Retina (tissue), 1 donor: ENCODE data around the gene KSR2.
"Not testable (repeated sequence)": the region's sequence is repeated elsewhere in the genome, so short reads cannot be mapped to it uniquely, and the experiment has no call there.

Source experiments
- DNase-seq: peaks from one replicate; pipeline ENCODE4 v3.0.0-alpha.2; 2016

The KSR2 gene

DNA sequence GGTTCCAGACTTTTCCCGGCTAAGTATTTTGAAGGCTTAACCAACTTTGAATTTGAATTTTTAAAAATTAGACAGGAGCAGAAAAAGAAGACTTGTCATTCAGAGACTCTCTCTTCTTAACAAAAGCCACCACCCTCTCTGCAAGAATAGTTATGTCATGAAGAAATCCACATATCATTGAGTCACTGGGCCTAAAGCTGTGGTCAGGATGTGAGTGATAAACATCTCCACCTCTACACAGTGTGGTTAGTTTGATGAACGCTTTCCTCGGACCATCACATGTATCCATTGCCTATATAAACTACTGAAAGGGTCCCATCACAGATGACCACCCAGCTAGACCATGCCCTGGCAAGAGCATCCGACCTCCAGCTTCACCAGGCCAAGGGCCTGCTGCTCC is 226.1 kb downstream of the KSR2 start:
- no peak for DNase-seq

DNA sequence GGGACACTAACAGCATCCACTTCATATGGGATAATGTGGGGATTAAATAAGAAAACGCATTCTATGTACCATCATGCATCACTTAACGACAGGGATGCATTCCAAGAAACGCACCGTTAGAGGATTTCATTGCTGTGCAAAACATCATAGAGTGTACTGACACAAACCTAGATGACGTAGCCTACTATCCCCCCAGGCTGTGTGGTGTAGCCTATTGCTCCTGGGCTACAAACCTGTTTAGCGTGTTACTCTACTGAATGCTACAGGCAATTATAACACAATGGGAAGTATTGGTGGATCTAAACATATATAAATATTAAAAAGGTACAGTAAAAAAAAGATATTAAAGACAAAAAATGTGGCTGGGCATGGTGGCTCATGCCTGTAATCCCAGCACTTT is 230.6 kb downstream of the KSR2 start:
- no peak for DNase-seq

DNA sequence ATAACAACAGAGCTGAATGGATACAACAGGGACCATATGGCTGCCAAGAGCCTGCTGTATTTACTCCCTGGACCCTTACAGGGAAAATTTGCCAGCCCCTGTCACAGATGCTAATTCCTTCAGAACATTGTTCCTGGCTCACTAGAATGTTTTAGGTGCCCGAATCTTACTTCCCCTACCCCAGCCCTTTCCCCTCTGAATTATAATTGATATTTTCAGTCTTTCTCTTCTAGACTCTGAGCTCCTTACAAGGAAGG is 235.3 kb downstream of the KSR2 start:
- no peak for DNase-seq

DNA sequence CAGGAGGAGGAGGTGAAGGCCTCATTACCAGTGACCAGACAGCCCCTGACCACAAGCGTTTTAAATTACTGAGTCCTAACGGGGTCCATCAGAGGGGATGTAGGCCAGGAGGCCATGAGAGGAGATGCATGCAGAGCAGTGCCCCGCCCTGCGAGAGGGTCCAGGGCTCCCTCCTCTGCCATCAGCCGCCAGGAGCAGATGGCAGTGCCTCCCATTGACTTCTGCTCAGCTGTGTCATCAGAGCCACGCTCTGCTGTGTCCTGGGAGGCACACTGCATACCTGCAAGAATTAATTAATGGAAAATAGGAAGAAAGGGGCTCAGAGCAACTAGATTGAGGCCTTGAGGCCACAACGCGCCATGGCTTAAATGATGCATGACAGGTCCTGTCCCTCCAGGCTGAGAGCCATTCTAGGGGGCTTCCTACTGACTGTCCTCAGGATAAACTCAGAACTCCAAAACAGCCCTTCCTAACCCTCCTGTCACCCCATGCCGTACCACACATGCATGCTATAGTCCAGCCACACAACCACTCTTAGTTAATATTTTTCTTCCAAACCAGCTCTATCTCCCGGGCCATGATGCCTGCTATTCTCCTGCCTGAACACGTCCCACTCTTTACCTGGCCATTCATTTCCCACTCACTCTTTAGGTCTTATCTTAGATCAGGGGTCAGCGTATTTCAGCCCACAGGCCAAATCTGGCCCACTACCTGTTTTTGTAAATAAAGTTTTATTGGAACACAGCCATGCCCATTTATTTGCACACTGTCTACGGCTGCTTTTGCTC is 235.8 kb downstream of the KSR2 start:
- DNase-seq: no peak

DNA sequence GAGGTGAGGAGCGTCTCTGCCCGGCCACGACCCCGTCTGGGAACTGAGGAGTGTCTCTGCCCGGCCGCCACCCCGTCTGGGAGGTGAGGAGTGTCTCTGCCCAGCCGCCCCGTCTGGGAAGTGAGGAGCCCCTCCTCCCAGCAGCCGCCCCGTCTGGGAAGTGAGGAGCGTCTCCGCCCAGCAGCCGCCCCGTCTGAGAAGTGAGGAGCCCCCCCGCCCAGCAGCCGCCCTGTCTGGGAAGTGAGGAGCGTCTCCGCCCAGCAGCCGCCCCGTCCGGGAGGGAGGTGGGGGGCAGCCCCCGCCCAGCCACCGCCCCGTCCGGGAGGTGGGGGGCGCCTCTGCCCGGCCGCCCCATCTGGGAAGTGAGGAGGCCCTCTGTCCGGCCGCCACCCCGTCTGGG is 237.7 kb downstream of the KSR2 start:
- DNase-seq: not testable (repeated sequence)

DNA sequence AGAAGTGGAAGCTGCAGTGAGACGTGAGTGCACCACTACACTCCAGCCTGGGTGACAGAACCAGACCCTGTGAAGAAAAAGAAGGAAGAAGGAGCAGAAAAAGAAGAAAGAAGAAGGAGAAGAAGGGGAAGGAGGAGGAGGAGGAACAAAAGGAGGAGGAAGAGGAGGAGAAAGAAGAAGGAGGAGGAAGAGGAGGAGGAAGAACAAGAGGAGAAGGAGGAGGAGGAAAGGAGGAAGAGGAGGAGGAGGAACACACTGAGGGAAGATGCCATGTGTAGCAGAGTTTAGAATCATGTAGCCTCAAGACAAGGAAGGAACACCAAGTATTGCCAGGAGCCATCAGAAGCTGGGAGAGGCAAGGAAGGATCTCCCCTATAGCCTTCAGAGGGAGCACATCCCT is 241.5 kb downstream of the KSR2 start:
- DNase-seq: no peak

DNA sequence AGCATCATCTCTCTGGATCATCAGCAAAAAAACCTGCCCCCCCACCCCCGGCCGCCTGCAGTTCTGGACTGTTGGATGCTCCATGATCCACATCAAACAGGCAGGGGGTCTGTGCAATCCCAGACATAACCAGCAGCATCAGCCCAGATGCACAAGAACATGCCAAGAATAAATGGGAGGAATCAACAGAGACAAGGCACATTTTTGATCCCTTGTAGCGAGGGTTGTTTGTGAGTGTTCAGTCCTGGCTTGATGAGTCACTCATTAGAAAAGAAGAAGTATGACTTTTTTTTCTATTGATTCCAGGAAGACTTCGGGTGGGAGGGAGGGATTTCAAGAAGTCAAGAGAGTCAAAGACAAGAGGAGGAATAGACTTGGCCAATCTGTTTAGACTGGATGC is 244.2 kb downstream of the KSR2 start:
- DNase-seq: no peak

DNA sequence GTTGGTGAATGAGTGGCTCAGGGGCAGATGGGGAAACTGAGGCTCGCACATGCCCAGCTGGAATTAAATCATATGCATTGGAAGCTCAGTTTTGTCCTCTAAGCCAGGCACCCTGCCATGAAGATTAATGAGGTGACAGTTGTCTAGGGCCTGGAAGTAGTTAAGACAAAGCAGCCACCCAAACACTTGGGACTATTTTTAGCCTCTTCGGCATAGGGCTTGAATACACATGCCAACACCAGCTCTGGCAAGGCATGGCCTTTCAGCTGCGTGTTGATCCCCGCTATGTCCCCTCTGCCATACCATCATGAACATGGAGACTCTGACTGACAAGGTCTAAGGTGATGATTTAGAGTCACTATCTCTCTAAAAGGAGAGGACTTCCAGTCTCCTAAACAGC is 250.2 kb downstream of the KSR2 start:
- no peak for DNase-seq

DNA sequence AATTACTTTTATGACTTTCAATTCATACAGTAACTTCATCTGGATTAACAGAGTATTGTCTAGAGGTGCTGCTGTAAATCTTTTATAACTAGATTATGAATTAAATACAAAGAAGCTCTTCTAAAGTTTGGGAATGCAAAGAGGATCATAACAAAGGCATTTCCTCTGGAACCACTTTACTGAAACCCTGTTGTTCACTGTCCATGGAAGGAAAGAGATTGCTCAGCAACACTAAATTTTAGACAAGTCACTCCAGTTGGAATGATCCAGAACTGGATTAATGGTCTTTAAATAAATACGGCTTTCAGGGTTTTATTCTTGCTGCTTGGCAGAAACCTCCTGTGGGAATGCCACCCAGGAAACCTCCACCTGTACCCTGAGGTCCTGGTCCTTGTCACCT is 250.6 kb downstream of the KSR2 start:
- no peak for DNase-seq

DNA sequence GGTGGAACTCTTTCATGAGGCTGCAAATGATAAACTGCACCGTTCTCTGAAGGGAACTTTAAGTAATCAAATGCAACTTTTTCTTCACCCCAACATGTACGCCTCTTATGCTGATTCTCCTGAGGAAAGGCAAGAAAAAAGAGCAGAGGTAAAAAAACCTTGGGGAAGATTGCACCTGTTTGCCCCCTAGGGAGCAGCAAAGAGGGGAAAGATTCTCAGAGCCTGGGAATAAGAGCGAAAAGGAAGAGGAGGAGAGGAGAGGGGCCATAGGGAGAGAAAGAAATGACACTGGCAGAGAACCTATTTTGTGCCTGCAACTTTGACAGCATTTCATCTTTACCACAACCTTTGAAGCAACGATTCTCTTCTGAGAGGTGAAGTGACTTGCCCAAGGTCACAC is 254.6 kb downstream of the KSR2 start:
- DNase-seq: no peak

DNA sequence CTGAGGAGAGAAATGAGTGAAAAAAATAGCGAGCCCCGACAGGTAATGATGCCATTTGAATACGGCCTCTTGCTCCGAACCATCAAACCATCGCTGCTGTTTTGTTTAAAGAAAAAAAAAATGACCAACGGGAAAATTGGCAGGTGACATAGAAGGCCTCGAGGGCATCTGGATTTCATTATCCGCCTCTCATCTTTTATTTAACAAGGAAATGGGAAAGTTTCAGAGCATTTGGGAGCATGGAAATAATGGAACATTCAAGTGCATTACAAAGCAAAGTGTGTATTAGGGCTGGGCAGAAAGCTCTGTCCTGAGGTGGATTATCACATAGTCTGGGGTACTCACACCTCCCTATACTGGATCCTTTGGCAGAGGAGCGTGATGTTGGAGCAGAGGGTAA is 258.7 kb downstream of the KSR2 start:
- no peak for DNase-seq

DNA sequence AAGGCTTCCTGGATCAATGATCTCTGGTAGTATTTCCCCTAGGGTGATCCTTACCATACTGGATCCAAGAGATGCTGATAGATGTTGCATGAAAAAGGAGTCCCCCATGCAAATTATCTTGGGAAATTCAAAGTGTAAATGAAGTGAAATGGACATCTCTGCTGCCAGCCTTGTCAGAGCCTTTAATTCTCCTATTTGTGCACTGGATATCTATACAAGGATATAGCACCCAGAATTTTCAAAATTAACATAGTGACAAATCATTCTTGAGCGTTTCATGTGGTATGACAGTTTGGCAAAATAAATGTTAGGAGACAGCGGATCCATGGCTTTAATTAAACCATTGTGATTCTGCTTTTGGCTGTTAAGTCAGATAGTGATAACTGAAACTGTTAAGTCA is 260.9 kb downstream of the KSR2 start:
- DNase-seq: no peak

DNA sequence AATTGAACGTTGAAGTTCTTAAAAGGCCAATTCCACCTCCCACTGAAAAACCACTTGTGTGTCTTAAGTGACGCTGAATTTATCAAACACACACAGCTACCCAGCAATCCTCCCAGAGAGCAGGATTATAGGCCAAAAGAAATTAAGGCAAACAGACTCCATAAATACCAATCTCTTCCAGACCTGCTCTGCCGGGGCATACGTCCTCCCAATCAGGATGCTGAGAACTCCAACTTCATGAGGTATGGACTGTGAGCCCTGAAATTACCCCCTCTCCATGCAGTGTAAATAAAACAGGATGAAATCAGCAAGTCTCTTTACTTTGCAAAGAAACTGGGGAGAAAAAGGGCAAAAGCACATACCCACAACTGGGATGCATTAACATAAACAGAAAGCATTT is 265.2 kb downstream of the KSR2 start:
- DNase-seq: no peak

DNA sequence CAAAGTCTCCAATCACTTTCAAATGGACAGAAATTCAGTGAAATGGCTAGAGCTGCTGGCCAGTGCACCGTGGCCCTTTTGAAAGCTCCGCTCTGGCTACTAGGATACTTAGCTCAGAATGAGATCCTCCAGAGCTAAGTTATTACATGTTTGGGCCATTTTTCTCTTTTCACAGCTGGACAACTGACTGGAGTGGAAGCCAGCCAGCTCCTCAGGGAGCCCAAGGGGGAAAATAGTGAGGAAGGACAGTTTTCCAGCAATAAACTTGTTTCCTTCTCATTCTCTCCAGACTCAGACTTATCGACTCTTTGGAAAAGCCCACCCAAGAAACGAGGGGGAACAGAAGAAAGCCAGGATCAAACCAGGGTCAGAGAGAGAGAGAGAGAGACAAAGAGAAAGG is 266.0 kb downstream of the KSR2 start:
- DNase-seq: no peak

DNA sequence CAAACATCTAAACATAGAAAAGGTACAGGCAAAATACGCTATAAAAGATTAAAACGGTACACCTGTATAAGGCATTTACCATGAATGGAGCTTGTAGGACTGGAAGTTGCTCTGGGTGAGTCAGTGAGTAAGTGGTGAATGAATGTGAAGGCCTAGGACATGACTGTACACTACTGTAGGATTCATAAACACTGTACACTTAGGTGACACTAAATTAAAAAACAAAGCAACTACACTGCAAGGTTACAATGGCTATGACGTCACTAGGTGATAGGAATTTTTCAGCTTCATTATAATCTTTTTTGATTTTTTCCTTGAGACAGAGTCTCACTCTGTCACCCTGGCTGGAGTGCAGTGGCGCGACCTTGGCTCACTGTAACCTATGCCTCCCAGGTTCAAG is 269.2 kb downstream of the KSR2 start:
- DNase-seq: no peak

DNA sequence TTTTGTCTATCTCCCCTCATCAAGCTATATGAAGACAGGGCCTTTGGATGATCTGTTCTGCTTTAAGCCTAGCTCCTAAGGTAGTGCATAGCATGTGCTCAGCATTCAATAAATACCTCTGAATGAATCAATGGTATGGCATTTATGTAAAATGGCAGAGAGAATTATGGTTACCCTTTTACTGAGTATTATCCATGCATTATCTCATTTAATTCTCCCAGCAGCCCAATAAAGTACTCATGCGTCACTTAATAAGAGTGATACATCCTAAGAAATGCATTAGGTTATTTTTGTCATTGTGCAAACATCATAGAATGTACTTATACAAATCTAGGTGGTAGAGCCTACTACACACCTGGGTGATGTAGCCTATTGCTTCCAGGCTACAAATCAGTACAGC is 269.7 kb downstream of the KSR2 start:
- DNase-seq: no peak

DNA sequence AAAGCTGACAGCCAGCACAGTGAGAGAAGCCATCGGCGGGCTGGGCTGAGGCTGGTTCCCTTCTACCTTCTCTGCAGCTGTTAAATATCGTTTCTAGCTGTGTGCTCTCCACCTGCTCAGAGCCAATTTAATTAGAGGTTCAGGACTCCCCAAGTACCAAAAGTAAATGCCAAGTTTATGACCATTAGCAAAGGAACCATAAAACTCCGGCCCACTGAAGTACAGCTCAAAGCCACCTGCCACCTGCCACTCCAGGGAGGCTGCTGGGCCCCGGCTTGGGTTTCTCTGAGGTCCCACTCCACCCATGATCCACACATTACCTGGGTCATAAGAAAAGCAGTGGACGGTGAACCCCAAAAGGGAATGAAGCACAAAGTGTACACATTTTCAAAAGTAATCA is 272.8 kb downstream of the KSR2 start:
- no peak for DNase-seq

DNA sequence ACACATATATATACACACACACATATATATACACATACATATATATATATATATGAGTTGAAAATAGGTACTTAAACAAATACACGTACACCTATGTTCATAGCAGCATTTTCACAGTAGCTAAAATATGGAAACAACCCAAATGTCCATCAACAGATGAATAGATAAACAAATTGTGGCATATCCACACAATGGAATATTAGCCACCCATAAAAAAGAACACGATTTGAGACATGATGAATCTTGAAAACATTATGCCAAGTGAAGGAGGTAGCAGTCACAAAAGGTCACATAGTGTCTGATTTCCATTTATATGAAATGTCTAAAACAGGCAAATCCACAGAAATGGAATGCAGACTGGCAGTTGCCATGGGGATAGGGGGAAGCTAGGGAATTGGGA is 276.3 kb downstream of the KSR2 start:
- DNase-seq: no peak

DNA sequence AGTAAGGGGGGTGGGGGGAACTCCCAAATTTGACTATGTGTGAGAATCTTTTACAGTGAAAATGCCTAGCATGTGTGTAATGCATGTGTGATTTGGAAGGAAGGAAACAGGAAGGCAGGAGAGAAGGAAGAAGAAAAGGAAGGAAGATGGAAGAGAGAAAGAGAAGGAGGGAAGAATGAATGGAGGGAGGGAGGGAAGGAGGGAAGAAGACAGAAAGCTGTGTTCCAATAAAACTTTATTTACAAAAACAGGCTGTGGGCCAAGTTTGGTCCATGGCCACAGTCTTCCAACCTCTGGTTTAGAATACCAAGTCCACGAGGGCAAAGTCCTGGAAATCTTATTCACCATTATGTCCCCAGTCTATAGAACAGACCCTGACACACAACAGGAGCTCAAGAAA is 278.9 kb downstream of the KSR2 start:
- no peak for DNase-seq

DNA sequence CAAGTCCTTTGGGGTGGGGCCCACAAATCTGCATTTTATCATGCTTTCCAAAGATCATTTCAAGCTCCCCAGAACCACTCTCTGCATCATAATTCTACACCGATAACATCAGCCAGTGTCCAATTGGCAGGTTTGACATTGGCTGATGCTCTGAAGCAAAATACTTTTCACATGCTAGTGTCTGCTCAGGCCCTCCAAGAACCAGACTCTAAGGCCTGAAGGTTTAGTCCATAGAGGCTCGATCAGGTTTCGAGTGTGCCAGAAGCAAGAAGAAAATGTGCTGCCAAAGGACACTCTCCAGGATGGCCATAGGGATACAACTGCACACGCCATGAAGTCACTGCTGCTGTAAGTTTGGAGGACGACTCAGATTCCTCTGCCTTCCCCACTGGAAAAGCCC is 280.3 kb downstream of the KSR2 start:
- DNase-seq: no peak

DNA sequence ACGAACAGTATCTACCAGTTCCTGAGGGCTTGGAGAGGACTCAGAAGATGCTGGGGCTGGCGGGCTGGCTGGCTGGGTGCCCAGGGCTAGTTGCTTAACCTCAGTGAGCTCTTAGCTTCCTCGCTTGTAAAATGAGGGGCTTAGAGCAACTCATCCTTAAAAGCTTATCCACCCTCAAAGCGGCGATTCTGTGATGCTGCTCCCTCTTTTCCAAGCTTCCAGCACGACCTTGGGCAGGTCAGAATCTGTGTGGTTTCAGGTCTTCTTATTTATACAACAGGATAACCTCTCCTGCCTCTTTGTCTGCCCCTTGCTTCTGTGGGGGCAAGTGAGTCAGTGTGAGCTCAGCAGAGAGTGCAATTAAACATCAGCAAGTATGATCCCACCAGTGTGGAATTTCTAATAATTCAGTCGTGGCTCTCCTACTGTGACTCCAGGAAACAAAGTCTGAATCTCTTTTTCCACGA is 281.8 kb downstream of the KSR2 start:
- DNase-seq: peak; percentile 42

DNA sequence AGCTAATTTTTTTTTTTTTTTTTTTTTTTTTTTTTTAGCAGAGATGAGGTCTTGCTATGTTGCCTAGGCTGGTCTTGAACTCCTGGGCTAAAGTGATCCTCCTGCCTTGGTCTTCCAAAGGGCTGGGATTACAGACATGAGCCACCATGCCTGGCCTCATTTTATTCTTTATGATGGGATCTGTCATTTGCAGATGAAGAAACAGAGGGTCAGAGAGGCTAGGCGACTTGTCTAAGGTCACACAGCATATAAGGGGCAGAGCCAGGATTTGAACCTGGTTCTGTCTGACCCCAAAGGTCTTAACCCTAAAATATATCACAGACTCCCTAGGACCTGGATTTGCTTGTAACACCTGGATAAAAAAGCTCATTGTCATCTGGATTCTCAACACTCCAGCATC is 282.6 kb downstream of the KSR2 start:
- DNase-seq: no peak

DNA sequence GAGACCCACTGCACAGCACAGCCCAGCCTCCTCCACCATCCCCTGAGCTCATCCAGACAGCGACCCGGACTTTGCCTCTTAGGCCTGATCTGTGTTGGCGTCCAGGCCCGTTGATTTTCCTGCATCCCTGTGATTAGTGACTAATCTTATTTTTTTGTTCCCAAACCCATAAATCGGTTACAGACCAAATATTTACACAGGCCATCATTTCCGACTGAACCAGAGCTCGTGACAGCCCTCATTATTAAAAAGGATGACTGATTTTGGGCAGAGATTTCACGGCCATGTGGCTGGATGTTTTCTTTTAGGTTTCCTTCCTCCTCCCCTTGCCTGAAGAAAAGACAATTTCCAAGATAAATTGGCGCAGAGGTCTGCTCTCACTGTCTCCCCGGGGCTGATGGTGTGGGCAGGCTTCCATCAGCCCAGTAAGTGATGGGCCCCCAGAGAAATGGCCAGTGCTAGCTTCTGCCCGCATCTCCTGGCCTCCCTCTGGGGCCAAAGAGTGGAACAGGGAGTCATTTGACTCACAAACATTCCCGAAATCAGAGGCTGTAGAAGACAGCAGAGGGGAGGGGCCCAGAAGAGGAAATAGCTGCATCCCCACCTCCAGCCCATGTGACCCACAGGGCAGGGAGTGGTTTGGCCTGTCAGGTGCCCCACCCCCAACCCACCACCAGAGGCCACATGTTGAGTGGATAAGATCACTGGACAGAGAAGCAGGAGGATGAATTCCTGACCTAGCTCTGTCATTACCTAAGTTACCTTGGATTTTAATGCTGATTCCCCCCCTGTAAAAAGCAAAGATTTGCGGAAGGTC is 283.5 kb downstream of the KSR2 start:
- DNase-seq: no peak

DNA sequence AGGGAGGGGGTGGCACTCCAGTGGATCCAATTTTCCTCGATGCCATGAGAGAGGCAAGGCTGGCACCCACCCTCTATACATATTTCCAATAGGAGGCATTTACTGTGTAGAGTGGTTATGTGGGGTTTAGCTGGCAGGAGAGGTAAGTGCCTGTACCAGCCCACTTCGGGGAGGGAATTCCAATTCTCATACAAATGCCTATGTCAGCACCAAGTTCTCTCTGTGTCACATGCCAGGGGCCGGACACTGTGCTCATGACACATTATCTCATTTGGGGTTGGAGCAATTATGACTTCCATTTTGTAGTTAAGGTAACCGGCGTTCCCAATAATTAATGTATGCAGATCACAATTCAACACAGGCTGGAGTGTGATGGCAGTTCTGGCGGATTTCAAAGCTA is 284.3 kb downstream of the KSR2 start:
- DNase-seq: no peak

DNA sequence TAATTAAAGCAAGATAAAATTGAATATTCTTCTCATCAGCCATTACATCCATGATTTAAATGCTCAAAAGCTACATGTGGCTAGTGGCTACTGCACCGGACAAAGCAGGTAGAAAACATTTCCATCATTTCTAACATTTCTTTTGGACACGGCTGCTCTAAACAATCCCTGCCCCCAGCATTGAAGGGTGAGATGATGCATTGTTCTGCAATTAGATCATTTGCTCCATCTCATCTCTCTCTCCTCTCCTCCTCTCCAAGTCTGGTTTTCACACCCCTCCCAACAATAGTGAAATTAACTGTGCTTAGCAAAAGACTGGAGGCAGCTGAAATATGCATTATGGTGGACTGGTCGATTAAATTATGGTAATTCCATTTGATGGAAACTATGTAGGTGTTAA is 288.5 kb downstream of the KSR2 start:
- no peak for DNase-seq
